GM23338 (cell line): ENCODE data around the gene GBP5.

Experiments used
- CREB1 ChIP-seq: fragments of 250-450 bp; sonication (Bioruptor Pico); IDR thresholded peaks from 2 replicates; pipeline ENCODE4 v1.5.0; 2020; ENCODE audit warnings: low read depth, mild to moderate bottlenecking, moderate library complexity
- EZH2 ChIP-seq: fragments of 200-600 bp; sonication (generic); IDR thresholded peaks from one replicate; pipeline ENCODE4 v1.8.0; 2017; ENCODE audit warnings: antibody characterized with exemption, mild to moderate bottlenecking, low read depth; ENCODE audit not compliant: unreplicated experiment
- EZH2phosphoT487 ChIP-seq: fragments of 200-600 bp; sonication (generic); IDR thresholded peaks from one replicate; pipeline ENCODE4 v1.8.1; 2018; ENCODE audit warnings: antibody characterized with exemption; ENCODE audit not compliant: unreplicated experiment
- JUNB ChIP-seq: IDR thresholded peaks from one replicate; pipeline ENCODE4 v1.6.1; 2016; ENCODE audit warnings: antibody characterized with exemption; ENCODE audit not compliant: unreplicated experiment
- POLR2AphosphoS5 ChIP-seq: IDR thresholded peaks from 2 replicates; pipeline ENCODE4 v1.6.1; 2016; ENCODE audit warnings: antibody characterized with exemption, low read depth
- STAT1 ChIP-seq: IDR thresholded peaks from one replicate; pipeline ENCODE4 v1.6.1; 2016; ENCODE audit warnings: antibody characterized with exemption; ENCODE audit not compliant: unreplicated experiment
- TF ChIP-seq, protein P1 (sequence below), 2 experiments: fragments of 200-600 bp in 1 of 2; sonication (generic) in 1 of 2; conservative IDR thresholded peaks; 2 replicates each; pipeline versions ENCODE4 v1.5.1 to v1.6.1; 2016 to 2017; ENCODE audit warnings: antibody characterized with exemption in 2 of 2, low read depth in 2 of 2, mild to moderate bottlenecking in 2 of 2, moderate library complexity in 1 of 2
- TF ChIP-seq, protein P2 (sequence below): IDR thresholded peaks from one replicate; pipeline ENCODE4 v1.6.1; 2018; ENCODE audit warnings: antibody characterized with exemption; ENCODE audit not compliant: unreplicated experiment

DNA sequence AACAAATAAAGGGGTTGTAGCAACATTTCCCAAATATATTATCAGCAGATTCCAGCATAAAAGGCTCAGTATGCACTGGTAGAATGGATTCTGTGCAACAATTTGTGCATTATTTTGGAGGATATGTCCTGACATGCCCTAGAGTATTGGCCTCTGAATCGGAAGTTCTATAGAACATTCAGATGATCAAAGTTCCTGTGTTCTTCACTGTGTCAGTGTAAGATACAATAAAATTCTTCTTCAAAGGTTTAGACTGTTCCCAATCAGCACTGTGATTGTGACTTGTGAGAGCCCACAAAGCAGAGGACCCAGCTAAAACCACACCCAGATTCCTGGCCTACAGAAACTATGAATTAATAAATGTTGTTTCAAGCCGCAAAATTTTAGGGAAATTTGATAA is 33.6 kb upstream of the GBP5 start:
- TF ChIP-seq POLR2AphosphoS5 (no peak), EZH2phosphoT487 (no peak), EZH2 (no peak), CREB1 (CRISPR knock-in tag) (no peak), STAT1 (no peak), JUNB (no peak)
- TF ChIP-seq, protein P1, sequence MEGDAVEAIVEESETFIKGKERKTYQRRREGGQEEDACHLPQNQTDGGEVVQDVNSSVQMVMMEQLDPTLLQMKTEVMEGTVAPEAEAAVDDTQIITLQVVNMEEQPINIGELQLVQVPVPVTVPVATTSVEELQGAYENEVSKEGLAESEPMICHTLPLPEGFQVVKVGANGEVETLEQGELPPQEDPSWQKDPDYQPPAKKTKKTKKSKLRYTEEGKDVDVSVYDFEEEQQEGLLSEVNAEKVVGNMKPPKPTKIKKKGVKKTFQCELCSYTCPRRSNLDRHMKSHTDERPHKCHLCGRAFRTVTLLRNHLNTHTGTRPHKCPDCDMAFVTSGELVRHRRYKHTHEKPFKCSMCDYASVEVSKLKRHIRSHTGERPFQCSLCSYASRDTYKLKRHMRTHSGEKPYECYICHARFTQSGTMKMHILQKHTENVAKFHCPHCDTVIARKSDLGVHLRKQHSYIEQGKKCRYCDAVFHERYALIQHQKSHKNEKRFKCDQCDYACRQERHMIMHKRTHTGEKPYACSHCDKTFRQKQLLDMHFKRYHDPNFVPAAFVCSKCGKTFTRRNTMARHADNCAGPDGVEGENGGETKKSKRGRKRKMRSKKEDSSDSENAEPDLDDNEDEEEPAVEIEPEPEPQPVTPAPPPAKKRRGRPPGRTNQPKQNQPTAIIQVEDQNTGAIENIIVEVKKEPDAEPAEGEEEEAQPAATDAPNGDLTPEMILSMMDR (conservative IDR thresholded peaks at IDR 0.05; ENCODE audit: low read depth in 2 of 2) = no peak
- TF ChIP-seq, protein P2, sequence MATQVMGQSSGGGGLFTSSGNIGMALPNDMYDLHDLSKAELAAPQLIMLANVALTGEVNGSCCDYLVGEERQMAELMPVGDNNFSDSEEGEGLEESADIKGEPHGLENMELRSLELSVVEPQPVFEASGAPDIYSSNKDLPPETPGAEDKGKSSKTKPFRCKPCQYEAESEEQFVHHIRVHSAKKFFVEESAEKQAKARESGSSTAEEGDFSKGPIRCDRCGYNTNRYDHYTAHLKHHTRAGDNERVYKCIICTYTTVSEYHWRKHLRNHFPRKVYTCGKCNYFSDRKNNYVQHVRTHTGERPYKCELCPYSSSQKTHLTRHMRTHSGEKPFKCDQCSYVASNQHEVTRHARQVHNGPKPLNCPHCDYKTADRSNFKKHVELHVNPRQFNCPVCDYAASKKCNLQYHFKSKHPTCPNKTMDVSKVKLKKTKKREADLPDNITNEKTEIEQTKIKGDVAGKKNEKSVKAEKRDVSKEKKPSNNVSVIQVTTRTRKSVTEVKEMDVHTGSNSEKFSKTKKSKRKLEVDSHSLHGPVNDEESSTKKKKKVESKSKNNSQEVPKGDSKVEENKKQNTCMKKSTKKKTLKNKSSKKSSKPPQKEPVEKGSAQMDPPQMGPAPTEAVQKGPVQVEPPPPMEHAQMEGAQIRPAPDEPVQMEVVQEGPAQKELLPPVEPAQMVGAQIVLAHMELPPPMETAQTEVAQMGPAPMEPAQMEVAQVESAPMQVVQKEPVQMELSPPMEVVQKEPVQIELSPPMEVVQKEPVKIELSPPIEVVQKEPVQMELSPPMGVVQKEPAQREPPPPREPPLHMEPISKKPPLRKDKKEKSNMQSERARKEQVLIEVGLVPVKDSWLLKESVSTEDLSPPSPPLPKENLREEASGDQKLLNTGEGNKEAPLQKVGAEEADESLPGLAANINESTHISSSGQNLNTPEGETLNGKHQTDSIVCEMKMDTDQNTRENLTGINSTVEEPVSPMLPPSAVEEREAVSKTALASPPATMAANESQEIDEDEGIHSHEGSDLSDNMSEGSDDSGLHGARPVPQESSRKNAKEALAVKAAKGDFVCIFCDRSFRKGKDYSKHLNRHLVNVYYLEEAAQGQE = no peak
